Common myeloid progenitor, CD34-positive (primary cell): Measurements from ENCODE around the gene GSTT4.
"Not testable (repeated sequence)": the region's sequence is repeated elsewhere in the genome, so short reads cannot be mapped to it uniquely, and the experiment has no call there.

Experiments
- CTCF ChIA-PET: fragments of 350-600 bp; sonication (Branson Sonifier 250); formaldehyde crosslinking; loops from one replicate; lab custom pipeline; 2021; ENCODE audit warnings: antibody characterized with exemption; lab: Charles Lee
- POLR2A ChIA-PET: fragments of 350-600 bp; sonication (Branson Sonifier 250); formaldehyde crosslinking; loops from one replicate; lab custom pipeline; 2021; ENCODE audit warnings: antibody characterized with exemption; lab: Charles Lee
- DNase-seq, 3 donors: peaks; one replicate each; pipeline versions ENCODE4 v3.0.0 to v3.0.0-alpha.2; 2013
- H3K27ac ChIP-seq, 2 experiments: 1 replicate in 1 of 2; 2 replicates in 1 of 2; pipeline ENCODE4 v1.7.0; 2013; ENCODE audit warnings: inconsistent platforms in 2 of 2, low read length in 2 of 2, mild to moderate bottlenecking in 2 of 2, low read depth in 1 of 2, moderate library complexity in 1 of 2; ENCODE audit not compliant: severe bottlenecking in 2 of 2, insufficient read depth in 1 of 2, poor library complexity in 1 of 2
- H3K27me3 ChIP-seq, 5 experiments: replicated peaks in 2 of 5; 1 replicate in 3 of 5; 2 replicates in 2 of 5; pipeline versions ENCODE4 v1.6.1 to v1.7.0; 2013; ENCODE audit warnings: low read length in 4 of 5, mild to moderate bottlenecking in 2 of 5, moderate library complexity in 2 of 5, inconsistent platforms in 1 of 5; ENCODE audit not compliant: insufficient read depth in 5 of 5, control insufficient read depth in 4 of 5
- H3K36me3 ChIP-seq, 4 experiments: 1 replicate in 2 of 4; 2 replicates in 2 of 4; pipeline versions ENCODE4 v1.6.1 to v1.7.0; 2013; ENCODE audit warnings: low read length in 3 of 4, control low read depth in 1 of 4, mild to moderate bottlenecking in 1 of 4; ENCODE audit not compliant: control insufficient read depth in 4 of 4, insufficient read depth in 4 of 4
- H3K4me1 ChIP-seq, 4 experiments: 1 replicate in 3 of 4; 2 replicates in 1 of 4; pipeline versions ENCODE4 v1.6.1 to v1.7.1; 2013; ENCODE audit warnings: low read length in 3 of 4, mild to moderate bottlenecking in 3 of 4, control low read depth in 1 of 4, inconsistent platforms in 1 of 4, moderate library complexity in 1 of 4; ENCODE audit not compliant: control insufficient read depth in 4 of 4, insufficient read depth in 4 of 4; ENCODE audit errors: control extremely low read depth in 1 of 4
- H3K4me3 ChIP-seq, 7 experiments: 1 replicate in 4 of 7; 2 replicates in 3 of 7; pipeline versions ENCODE4 v1.5.1 to v1.7.0; 2013; ENCODE audit warnings: mild to moderate bottlenecking in 7 of 7, low read length in 6 of 7, moderate library complexity in 6 of 7, inconsistent platforms in 2 of 7, low read depth in 2 of 7, control low read depth in 1 of 7; ENCODE audit not compliant: insufficient read depth in 4 of 7, control insufficient read depth in 1 of 7; ENCODE audit errors: extremely low read depth in 1 of 7
- H3K9me3 ChIP-seq, 5 experiments: 1 replicate in 4 of 5; 2 replicates in 1 of 5; pipeline versions ENCODE4 v1.6.1 to v1.7.1; 2013; ENCODE audit warnings: low read length in 4 of 5, mild to moderate bottlenecking in 2 of 5, inconsistent platforms in 1 of 5, low read depth in 1 of 5, moderate library complexity in 1 of 5; ENCODE audit not compliant: control insufficient read depth in 4 of 5, insufficient read depth in 2 of 5; ENCODE audit errors: control extremely low read depth in 1 of 5
- WGBS: methylation state at CpG from one replicate; pipeline ENCODE4 v1.1.5; 2013; ENCODE audit not compliant: insufficient coverage; 5-methylcytosine and 5-hydroxymethylcytosine counted together

The GSTT4 gene

DNA sequence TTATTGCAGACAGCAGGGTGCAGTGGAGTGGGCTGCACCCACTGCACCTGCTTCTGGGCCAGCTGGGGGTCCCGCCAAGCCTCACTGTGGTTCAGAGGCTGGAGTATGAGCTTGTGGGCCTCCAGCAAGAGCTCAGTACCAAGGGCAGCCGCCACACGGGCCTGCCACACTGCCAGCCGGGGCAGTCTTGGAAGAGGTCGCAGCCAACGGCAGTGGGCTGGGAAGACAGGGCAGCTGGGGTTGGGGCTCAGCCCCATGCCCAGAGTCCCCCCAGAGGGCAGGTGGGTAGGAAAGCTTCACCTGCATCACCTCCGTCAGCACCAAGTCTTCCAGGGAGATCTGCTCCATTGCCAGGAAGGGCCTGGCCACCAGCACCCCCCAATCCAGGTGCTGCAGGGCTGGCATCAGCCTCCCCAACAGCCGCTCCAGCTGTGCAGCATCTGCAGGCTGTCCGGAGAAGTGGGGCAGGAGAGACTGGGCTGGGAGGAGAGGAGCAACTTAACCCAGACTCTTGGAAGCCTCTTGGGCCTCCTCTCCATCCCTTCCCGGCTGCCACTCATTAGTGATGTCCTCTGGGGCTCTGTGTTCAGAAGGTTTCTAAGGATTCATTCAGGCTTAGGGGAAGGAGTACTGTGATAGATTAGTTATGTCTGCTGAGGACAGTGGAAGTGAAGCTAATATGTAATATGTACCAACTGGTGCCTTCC lies 1.1 kb upstream of the GSTT4 start:
- no peaks in the 10 kb centered on the region for H3K36me3 ChIP-seq
- H3K27me3 ChIP-seq = peaks cover 0 to 5% (median 0%) of the 10 kb centered on the region in 5 experiments
- 81% methylated on average over 10 of the region's 10 CpGs for WGBS
- POLR2A ChIA-PET = no interaction called here
- no peaks in the 10 kb centered on the region for H3K9me3 ChIP-seq
- no peak overlapping the region for H3K27ac ChIP-seq
- CTCF ChIA-PET = no interaction called here
- H3K4me1 ChIP-seq = peaks cover 0 to 4% (median 1%) of the 10 kb centered on the region in 4 experiments
- H3K4me3 ChIP-seq = no peak overlapping the region
- DNase-seq = no peak

DNA sequence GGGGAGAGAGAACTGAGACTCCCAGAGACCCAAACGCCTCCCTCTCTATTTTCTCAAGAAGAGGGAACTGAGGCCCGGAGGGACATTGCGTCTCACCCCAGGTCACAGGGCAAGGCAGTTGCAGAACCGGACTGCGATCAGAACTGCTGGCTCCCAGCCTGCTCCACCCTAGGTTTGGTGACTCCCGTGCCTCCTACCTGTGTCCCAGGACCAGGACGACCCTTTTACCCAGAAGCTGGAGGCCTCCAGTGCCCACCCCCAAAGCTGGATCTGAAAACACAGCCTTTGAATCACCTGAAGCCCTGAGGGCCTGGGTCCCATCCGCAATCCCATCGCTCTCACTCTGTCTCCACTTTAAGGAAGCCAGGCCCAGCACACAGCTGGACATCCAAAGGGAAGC lies 1.4 kb downstream of the GSTT4 start:
- ChIA-PET CTCF (no interaction called here), POLR2A (no interaction called here)
- no peaks in the 10 kb centered on the region for H3K36me3 ChIP-seq
- no peak for DNase-seq
- no peaks in the 10 kb centered on the region for H3K4me1 ChIP-seq
- no peaks in the 10 kb centered on the region for H3K9me3 ChIP-seq
- 92% methylated on average over 9 of the region's 9 CpGs for WGBS
- no peak overlapping the region for H3K27ac ChIP-seq
- H3K4me3 ChIP-seq = no peak overlapping the region
- peaks cover 0 to 5% (median 0%) of the 10 kb centered on the region in 5 experiments for H3K27me3 ChIP-seq

GRCh38 chr22:24002851-24003250 lies 2.4 kb downstream of the GSTT4 start:
- Histone ChIP-seq H3K4me3 (no peak overlapping the region), H3K27me3 (peaks cover 0 to 5% (median 0%) of the 10 kb centered on the region in 5 experiments), H3K4me1 (no peaks in the 10 kb centered on the region), H3K36me3 (no peaks in the 10 kb centered on the region), H3K27ac (no peak overlapping the region), H3K9me3 (no peaks in the 10 kb centered on the region)
- ChIA-PET CTCF (interaction anchor here (0.7 kb wide), 1 partner anchor 10 kb away, joined by 3 read pairs; no protein-coding TSS in a partner anchor), POLR2A (no interaction called here)
- no peak for DNase-seq
- WGBS = 92% methylated on average over 4 of the region's 5 CpGs

DNA sequence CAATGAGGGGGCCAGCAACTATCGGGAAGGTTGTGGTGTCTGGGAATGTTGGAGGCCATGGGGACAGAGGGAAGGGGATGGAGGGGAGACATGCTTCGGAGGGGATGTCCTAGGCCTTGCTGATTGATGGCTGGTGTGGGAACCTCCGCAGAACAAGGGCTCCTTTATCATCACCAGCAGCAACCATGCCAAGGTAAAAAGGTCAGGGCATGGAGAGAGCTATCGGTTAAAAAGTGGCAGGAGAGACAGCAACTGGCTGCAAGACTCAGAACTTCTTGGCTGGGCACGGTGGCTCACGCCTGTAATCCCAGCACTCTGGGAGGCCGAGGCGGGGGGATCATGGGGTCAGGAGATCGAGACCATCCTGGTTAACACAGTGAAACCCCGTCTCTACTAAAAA lies 3.0 kb downstream of the GSTT4 start:
- ChIA-PET CTCF (interaction anchor here (0.7 kb wide), 1 partner anchor 10 kb away, joined by 3 read pairs; no protein-coding TSS in a partner anchor), POLR2A (no interaction called here)
- WGBS = 93% methylated on average over 6 of the region's 10 CpGs
- Histone ChIP-seq H3K27ac (no peak overlapping the region), H3K4me3 (no peak overlapping the region), H3K4me1 (no peaks in the 10 kb centered on the region), H3K36me3 (no peaks in the 10 kb centered on the region), H3K9me3 (no peaks in the 10 kb centered on the region), H3K27me3 (peaks cover 0 to 5% (median 0%) of the 10 kb centered on the region in 5 experiments)
- no peak for DNase-seq

DNA sequence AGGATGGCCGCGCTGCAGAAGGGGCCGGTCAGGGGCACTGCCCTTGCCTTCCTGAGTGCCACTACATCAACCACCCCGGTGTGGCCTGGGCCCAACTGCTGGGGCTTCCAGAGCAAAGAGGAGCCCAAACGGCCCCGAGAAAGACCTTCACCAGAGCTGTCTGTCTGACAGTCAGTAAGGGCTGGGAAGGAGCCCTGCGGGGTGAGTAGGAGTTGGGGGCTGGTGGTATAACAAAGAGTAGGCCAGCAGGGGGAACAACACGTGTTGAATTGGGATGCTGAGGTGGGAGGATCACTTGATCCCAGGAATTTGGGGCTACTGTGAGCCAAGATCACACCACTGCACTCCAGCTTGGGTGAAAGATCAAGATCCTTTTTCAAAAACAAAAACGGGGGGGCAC lies 3.9 kb downstream of the GSTT4 start:
- 86% methylated on average over 6 of the region's 9 CpGs for WGBS
- CTCF ChIA-PET = no interaction called here
- Histone ChIP-seq H3K4me3 (no peak overlapping the region), H3K27me3 (peaks cover 0 to 5% (median 0%) of the 10 kb centered on the region in 5 experiments), H3K27ac (no peak overlapping the region), H3K4me1 (no peaks in the 10 kb centered on the region), H3K36me3 (no peaks in the 10 kb centered on the region), H3K9me3 (no peaks in the 10 kb centered on the region)
- POLR2A ChIA-PET = no interaction called here
- no peak for DNase-seq

DNA sequence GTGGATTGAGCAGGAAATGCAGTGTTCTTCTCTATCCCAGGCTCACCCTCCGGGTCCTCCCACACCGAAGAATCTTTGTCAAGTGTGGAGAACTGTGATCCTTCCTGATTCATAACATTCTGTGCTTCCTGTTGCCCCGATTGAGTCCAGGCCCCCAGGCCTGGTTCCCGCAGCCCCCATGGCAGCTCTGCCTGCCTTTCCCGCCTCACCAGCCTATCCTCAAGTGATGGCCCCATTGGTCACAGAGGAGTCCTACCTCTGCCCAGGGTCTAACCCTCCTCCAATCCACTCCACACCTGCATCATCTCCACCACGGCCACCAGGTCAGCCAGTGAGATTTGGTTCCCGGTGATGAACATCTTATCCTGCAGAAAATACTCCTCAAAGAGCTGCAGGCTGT lies 5.5 kb downstream of the GSTT4 start:
- CTCF ChIA-PET, H3K9me3 ChIP-seq, DNase-seq, POLR2A ChIA-PET, H3K36me3 ChIP-seq, H3K27ac ChIP-seq, H3K4me1 ChIP-seq, H3K4me3 ChIP-seq, H3K27me3 ChIP-seq: not testable (repeated sequence)
- WGBS = 83% methylated on average over 7 of the region's 7 CpGs

DNA sequence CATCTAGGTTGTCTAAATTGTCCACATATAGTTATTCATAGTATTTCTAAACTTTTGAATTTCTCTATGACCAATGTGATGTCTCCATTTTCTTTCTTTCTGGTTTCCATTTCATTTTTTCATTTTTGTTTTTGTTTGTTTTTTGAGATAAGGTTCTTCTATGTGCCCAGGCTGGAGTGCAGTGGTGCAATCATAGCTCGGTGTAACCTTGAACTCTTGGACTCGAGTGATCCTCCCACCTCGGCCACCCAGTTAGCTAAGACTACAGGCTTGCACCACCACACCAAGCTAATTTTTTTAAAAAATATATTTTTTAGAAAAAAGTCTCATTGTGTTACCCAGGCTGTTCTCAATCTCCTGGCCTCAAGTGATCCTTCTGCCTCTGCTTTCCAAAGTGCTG lies 8.2 kb downstream of the GSTT4 start:
- H3K4me3 ChIP-seq = no peak overlapping the region
- no peak for DNase-seq
- CTCF ChIA-PET = interaction anchor here (1.3 kb wide), 1 partner anchor 136 kb away, joined by 3 read pairs; no protein-coding TSS in a partner anchor
- H3K4me1 ChIP-seq = no peaks in the 10 kb centered on the region
- POLR2A ChIA-PET = no interaction called here
- H3K27ac ChIP-seq = no peak overlapping the region
- no peaks in the 10 kb centered on the region for H3K27me3 ChIP-seq
- WGBS = no CpG with 5 or more reads among the region's 3 CpGs
- no peaks in the 10 kb centered on the region for H3K36me3 ChIP-seq
- H3K9me3 ChIP-seq = no peaks in the 10 kb centered on the region
